BJ (cell line): ENCODE measurements around the gene GPC6. TPM values are rescaled to one million over a fixed set of nuclear protein-coding genes. Genes with fewer than 3 reads are reported as not detected.

Experiments
- CTCF ChIA-PET: fragments of 350-600 bp; formaldehyde crosslinking; extraction: SDS; loops from one replicate; lab custom pipeline; 2021; ENCODE audit warnings: antibody characterized with exemption, inconsistent platforms; lab: Yijun Ruan, JAX
- POLR2A ChIA-PET: fragments of 300-600 bp; sonication (Branson Sonifier 250); formaldehyde crosslinking; extraction: SDS; loops from one replicate; lab custom pipeline; 2021; ENCODE audit warnings: antibody characterized with exemption; lab: Charles Lee
- DNase-seq: peaks from one replicate; pipeline ENCODE4 v3.0.0-alpha.2; 2011; ENCODE audit warnings: low read depth
- H3K27me3 ChIP-seq: 2 replicates; pipeline ENCODE4 v1.6.0; 2011; ENCODE audit warnings: low read length; ENCODE audit not compliant: control insufficient read depth, insufficient read depth
- H3K36me3 ChIP-seq: 2 replicates; pipeline ENCODE4 v1.5.1; 2011; ENCODE audit warnings: low read length; ENCODE audit not compliant: control insufficient read depth, insufficient read depth
- H3K4me3 ChIP-seq: 2 replicates; pipeline ENCODE4 v1.5.1; 2011; ENCODE audit warnings: low read depth, mild to moderate bottlenecking, control low read depth, low read length
- polyA plus RNA-seq: library from polyadenylated mRNA; depleted of rRNA; stranded (reverse); fragments of >200 nt; gene quantifications from 2 replicates; pipeline ENCODE4 v1.2.3, GENCODE V29; 2011
- TF ChIP-seq, protein P1 (sequence below): IDR thresholded peaks from 2 replicates; pipeline ENCODE4 v1.5.1; 2011; ENCODE audit warnings: low read depth, mild to moderate bottlenecking, control low read depth, inconsistent platforms, low read length, moderate library complexity; ENCODE audit not compliant: insufficient read depth

GPC6 gene
- polyA plus RNA-seq, 1 experiment, result 23.0 TPM

DNA sequence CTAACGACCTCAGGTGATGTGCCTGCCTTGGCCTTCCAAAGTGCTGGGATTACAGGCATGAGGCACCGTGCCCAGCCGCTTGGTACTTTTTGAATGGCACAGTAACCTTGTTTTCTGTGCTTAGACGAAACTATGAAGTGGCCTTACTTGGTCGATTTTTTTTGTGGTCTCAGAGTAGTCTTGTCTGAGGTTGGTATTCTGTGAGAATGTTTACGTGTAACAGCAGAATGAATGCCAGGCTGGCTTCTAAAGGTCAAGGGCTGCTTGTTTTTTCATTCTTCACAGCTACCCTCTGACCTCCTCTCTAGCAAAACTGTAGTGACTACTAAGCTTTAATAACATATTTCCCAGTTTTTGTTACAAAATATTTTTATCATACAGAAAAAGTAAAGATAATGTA is 313.3 kb downstream of the GPC6 start:
- no peak for DNase-seq

DNA sequence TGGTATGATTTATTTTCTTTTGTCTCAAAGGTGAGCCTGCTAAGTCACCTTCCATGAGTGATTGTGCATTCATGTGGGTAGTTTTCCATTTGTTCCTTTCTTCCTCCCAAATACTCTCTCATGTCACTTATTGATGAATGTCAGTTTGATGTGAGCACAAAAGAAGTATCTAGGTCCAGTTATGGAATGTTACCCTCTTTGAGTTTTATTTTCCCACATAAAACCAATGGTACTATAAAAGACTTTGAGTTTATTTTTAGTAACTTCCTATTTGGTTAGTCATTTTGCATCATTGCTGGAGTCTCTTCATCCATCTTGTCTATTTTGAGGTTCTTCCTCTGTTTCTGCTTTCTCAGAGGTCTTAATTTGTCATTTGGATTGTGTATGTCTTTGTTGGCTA is 321.3 kb downstream of the GPC6 start:
- DNase-seq, result no peak

More for the DNA sequence above, 313.3 kb downstream of the GPC6 start:
- ChIA-PET POLR2A (no interaction called here), CTCF (no interaction called here)
- H3K36me3 ChIP-seq, result no peaks in the 10 kb centered on the region
- no peaks in the 10 kb centered on the region for H3K27me3 ChIP-seq
- no peak overlapping the region for H3K4me3 ChIP-seq
- TF ChIP-seq, protein P1, sequence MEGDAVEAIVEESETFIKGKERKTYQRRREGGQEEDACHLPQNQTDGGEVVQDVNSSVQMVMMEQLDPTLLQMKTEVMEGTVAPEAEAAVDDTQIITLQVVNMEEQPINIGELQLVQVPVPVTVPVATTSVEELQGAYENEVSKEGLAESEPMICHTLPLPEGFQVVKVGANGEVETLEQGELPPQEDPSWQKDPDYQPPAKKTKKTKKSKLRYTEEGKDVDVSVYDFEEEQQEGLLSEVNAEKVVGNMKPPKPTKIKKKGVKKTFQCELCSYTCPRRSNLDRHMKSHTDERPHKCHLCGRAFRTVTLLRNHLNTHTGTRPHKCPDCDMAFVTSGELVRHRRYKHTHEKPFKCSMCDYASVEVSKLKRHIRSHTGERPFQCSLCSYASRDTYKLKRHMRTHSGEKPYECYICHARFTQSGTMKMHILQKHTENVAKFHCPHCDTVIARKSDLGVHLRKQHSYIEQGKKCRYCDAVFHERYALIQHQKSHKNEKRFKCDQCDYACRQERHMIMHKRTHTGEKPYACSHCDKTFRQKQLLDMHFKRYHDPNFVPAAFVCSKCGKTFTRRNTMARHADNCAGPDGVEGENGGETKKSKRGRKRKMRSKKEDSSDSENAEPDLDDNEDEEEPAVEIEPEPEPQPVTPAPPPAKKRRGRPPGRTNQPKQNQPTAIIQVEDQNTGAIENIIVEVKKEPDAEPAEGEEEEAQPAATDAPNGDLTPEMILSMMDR, result no peak

DNA sequence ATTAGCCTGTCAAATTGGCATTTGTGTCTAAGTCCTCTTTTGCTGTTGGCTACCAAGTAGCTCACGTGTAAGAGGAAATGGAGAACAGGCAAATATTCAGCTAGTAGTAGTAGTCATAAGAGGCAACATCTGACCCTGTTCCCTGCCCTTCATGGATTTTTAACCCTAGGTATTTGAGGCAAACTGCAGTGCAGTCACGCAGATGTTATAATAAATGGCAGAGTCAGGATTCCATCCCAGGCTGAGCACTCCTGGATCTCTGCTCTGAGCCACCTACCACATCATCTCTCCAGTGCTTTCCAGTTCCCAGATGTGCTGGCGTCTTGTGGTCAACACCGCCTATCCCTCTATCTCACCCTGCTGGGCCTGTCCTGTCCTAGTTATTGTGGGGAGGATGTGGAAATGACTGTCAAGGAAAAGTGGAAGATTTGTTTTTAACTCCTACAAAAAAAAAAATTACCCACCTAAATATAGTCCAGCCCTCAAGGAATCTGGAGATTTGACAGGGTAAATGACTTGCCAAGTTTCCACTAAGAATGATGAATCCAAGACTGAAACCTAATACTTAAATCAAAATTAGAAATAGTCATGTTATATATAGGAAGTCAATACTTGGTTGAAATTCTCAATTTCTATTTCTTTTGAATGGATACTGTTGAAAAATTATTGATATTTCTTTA is 322.9 kb downstream of the GPC6 start:
- CTCF ChIA-PET, result no interaction called here
- H3K4me3 ChIP-seq, result no peak overlapping the region
- POLR2A ChIA-PET, result no interaction called here
- H3K36me3 ChIP-seq, result no peaks in the 10 kb centered on the region
- no peaks in the 10 kb centered on the region for H3K27me3 ChIP-seq
- DNase-seq, result no peak
- TF ChIP-seq, protein P1, result no peak

More for the DNA sequence above, 321.3 kb downstream of the GPC6 start:
- Histone ChIP-seq H3K4me3 (no peak overlapping the region), H3K27me3 (no peaks in the 10 kb centered on the region), H3K36me3 (no peaks in the 10 kb centered on the region)
- CTCF ChIA-PET, result no interaction called here
- POLR2A ChIA-PET, result no interaction called here
- TF ChIP-seq, protein P1, result no peak

DNA sequence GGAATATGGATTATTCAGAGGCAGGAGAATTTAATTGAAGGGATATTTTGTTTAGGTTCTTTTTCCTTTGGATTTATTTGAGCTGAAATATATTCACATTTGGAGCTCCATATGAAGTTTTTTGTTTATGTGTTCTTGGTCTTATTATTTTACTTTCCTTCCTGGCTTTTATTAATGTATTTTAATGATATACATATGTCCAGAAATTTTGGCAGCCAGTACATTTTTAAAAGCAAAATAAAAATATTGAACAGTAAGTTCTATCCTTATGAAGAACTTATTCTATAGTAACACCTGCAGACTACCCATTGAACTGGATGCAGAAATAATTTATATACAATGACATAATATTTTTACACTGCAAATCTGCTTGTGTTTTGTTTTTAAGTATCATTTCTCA is 323.6 kb downstream of the GPC6 start:
- H3K4me3 ChIP-seq, result no peak overlapping the region
- ChIA-PET CTCF (no interaction called here), POLR2A (no interaction called here)
- no peaks in the 10 kb centered on the region for H3K27me3 ChIP-seq
- no peaks in the 10 kb centered on the region for H3K36me3 ChIP-seq
- TF ChIP-seq, protein P1, result no peak
- no peak for DNase-seq

DNA sequence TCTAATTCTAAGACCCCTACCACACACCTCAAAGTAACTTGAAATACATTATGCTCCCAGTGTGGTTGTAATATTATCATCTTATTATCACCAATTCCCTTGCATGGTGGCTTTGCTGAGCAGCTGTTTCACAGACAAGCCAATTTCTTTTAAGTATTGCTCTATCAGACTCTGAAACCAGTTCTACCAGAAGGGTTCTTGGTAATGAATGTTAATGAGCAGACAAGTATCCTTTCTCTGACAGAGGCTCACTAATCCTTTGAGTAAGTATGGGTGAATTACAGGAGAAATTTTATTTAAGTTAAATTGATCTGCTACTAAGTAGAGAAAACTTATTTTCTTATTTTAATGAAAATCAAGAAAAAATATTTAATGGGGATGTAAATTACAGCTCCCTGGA is 326.0 kb downstream of the GPC6 start:
- no peak for DNase-seq
- POLR2A ChIA-PET, result no interaction called here
- no peaks in the 10 kb centered on the region for H3K27me3 ChIP-seq
- CTCF ChIA-PET, result no interaction called here
- H3K4me3 ChIP-seq, result no peak overlapping the region
- TF ChIP-seq, protein P1, result no peak
- no peaks in the 10 kb centered on the region for H3K36me3 ChIP-seq
